H1 (cell line): Measurements from ENCODE around the gene OAS3.

Source experiments
- ASH2L ChIP-seq: fragments of 200-600, 300-600 bp; sonication (generic); IDR thresholded peaks from one replicate; pipeline ENCODE4 v1.7.1; 2017; ENCODE audit warnings: low read length
- ATF3 ChIP-seq: IDR thresholded peaks from 2 replicates; pipeline ENCODE4 v1.6.1; 2011; ENCODE audit warnings: low read depth, mild to moderate bottlenecking, low read length; ENCODE audit not compliant: insufficient read depth
- CTBP2 ChIP-seq: IDR thresholded peaks from 2 replicates; pipeline ENCODE4 v1.7.0; 2011; ENCODE audit warnings: borderline replicate concordance, mild to moderate bottlenecking, moderate library complexity, mixed read lengths, low read length; ENCODE audit not compliant: insufficient read depth, insufficient read length
- CTCF ChIP-seq, 3 experiments: IDR thresholded peaks; 1 replicate in 2 of 3; 2 replicates in 1 of 3; pipeline versions ENCODE4 v1.5.1 to v1.6.1; 2011; ENCODE audit warnings: low read length in 3 of 3, mild to moderate bottlenecking in 3 of 3, inconsistent platforms in 2 of 3, low read depth in 1 of 3, moderate library complexity in 1 of 3; ENCODE audit not compliant: insufficient read depth in 1 of 3; ENCODE audit errors: control extremely low read depth in 1 of 3
- JUN ChIP-seq: IDR thresholded peaks from 2 replicates; pipeline ENCODE4 v1.6.1; 2011; ENCODE audit warnings: low read depth, mild to moderate bottlenecking, improper control_type of control experiment, low read length
- MAX ChIP-seq: IDR thresholded peaks from 2 replicates; pipeline ENCODE4 v1.6.1; 2012; ENCODE audit warnings: inconsistent platforms
- POLR2AphosphoS5 ChIP-seq: IDR thresholded peaks from 2 replicates; pipeline ENCODE4 v1.6.1; 2011; ENCODE audit warnings: low read depth, low read length
- RXRA ChIP-seq: IDR thresholded peaks from 2 replicates; pipeline ENCODE4 v1.6.1; 2011; ENCODE audit warnings: low read depth, mild to moderate bottlenecking, low read length, moderate library complexity; ENCODE audit not compliant: insufficient read depth
- SIN3A ChIP-seq, 2 experiments: IDR thresholded peaks in 1 of 2; conservative IDR thresholded peaks in 1 of 2; 2 replicates each; pipeline ENCODE4 v1.6.1; 2011 to 2012; ENCODE audit warnings: low read length in 2 of 2, improper control_type of control experiment in 1 of 2, low read depth in 1 of 2, mild to moderate bottlenecking in 1 of 2
- TAF1 ChIP-seq: IDR thresholded peaks from 2 replicates; pipeline ENCODE4 v1.6.1; 2011; ENCODE audit warnings: mild to moderate bottlenecking, low read depth, low read length
- TBP ChIP-seq: IDR thresholded peaks from 2 replicates; pipeline ENCODE4 v1.6.1; 2011; ENCODE audit warnings: low read depth, low read length, improper control_type of control experiment
- USF2 ChIP-seq: IDR thresholded peaks from 2 replicates; pipeline ENCODE4 v1.6.1; 2011; ENCODE audit warnings: low read length, improper control_type of control experiment
- YY1 ChIP-seq: IDR thresholded peaks from 2 replicates; pipeline ENCODE4 v1.6.1; 2011; ENCODE audit warnings: low read depth, mild to moderate bottlenecking, low read length

GRCh38 chr12:113002676-113003075 lies 64.4 kb downstream of the OAS3 start:
- TF ChIP-seq RXRA: no peak
- TF ChIP-seq USF2: no peak
- TF ChIP-seq SIN3A (conservative IDR thresholded peaks at IDR 0.05 in 1 of 2, IDR thresholded peaks at IDR 0.05 in 1 of 2; ENCODE audit: low read depth in 1 of 2, low read length in 2 of 2): no peak
- no peak for TF ChIP-seq CTCF (IDR thresholded peaks at IDR 0.05; ENCODE audit: control extremely low read depth in 1 of 3, insufficient read depth in 1 of 3, low read depth in 1 of 3, low read length in 3 of 3)
- TF ChIP-seq POLR2AphosphoS5: no peak
- no peak for TF ChIP-seq ASH2L
- TF ChIP-seq JUN: no peak
- no peak for TF ChIP-seq MAX
- TF ChIP-seq CTBP2: no peak
- no peak for TF ChIP-seq YY1
- TF ChIP-seq TBP: no peak
- TF ChIP-seq ATF3: no peak
- TF ChIP-seq TAF1: no peak
